Lung (tissue), 12 donors: ENCODE measurements around the gene TMEM184B. TPM values are rescaled to one million over a fixed set of nuclear protein-coding genes. Genes with fewer than 3 reads are reported as not detected.
A peak's percentile ranks its signal among the peaks of the same experiment; 100 is the strongest.

Experiments used
- ATAC-seq: fragments of 200-7000 bp; cut with Tn5 transposase; one replicate; pipeline ENCODE4 v1.9.1; 2020; ENCODE audit warnings: moderate number of reproducible peaks; ENCODE audit not compliant: insufficient read depth, low FRiP score
- DNase-seq, 3 donors: peaks; one replicate each; pipeline ENCODE4 v3.0.0-alpha.2; 2013 to 2017
- H3K27ac ChIP-seq, 2 donors: one replicate each; pipeline ENCODE4 v1.5.1; 2013; ENCODE audit warnings: mild to moderate bottlenecking in 2 of 2, moderate library complexity in 2 of 2, control low read depth in 1 of 2, inconsistent platforms in 1 of 2, low read depth in 1 of 2, low read length in 1 of 2
- H3K27me3 ChIP-seq, 3 donors: one replicate each; pipeline ENCODE4 v1.5.1; 2013; ENCODE audit warnings: low read length in 2 of 3; ENCODE audit not compliant: control insufficient read depth in 3 of 3, insufficient read depth in 3 of 3
- H3K36me3 ChIP-seq, 4 donors: one replicate each; pipeline ENCODE4 v1.5.1; 2013; ENCODE audit warnings: low read length in 4 of 4, mild to moderate bottlenecking in 1 of 4, moderate library complexity in 1 of 4; ENCODE audit not compliant: control insufficient read depth in 4 of 4, insufficient read depth in 4 of 4
- H3K4me1 ChIP-seq, 5 donors: one replicate each; pipeline ENCODE4 v1.5.1; 2013; ENCODE audit warnings: low read length in 5 of 5, mild to moderate bottlenecking in 2 of 5, moderate library complexity in 1 of 5; ENCODE audit not compliant: control insufficient read depth in 5 of 5, insufficient read depth in 5 of 5
- H3K4me3 ChIP-seq: one replicate; pipeline ENCODE4 v1.5.1; 2013; ENCODE audit warnings: mild to moderate bottlenecking, control low read depth, moderate library complexity
- H3K9ac ChIP-seq, 2 donors: one replicate each; pipeline ENCODE4 v1.5.1; 2013; ENCODE audit warnings: low read length in 2 of 2, control low read depth in 1 of 2; ENCODE audit not compliant: insufficient read depth in 1 of 2
- H3K9me3 ChIP-seq, 4 donors: one replicate each; pipeline ENCODE4 v1.5.1; 2013; ENCODE audit warnings: low read length in 3 of 4, mild to moderate bottlenecking in 1 of 4, moderate library complexity in 1 of 4; ENCODE audit not compliant: control insufficient read depth in 4 of 4, insufficient read depth in 3 of 4
- CTCF ChIP-seq: IDR thresholded peaks from 2 replicates; pipeline ENCODE4 v1.5.1; 2012; ENCODE audit warnings: mild to moderate bottlenecking; ENCODE audit errors: control extremely low read depth, extremely low read depth
- WGBS, 2 donors: extraction: QIAGEN DNeasy Blood & Tissue Kit; methylation state at CpG; one replicate each; pipeline ENCODE4 v1.1.7; 2013; 5-methylcytosine and 5-hydroxymethylcytosine counted together
- polyA plus RNA-seq, 2 donors: library from polyadenylated mRNA; stranded (reverse); fragments of 200-250 nt; gene quantifications; one replicate each; pipeline ENCODE4 v1.2.1, GENCODE V29; 2013
- total RNA-seq, 2 donors: library from RNA; depleted of rRNA in 1 of 2; stranded (reverse); fragments of >200 nt in 1 of 2; gene quantifications; one replicate each; pipeline ENCODE4 v1.2.1, GENCODE V29; 2014 to 2021
- donor health status: control.
- donor health status: control.
- donor health status: Bipolar disorder and iron deficiency.
- donor health status: healthy.
- donor health status: DM: yes; HTN: yes; CAD: no.

Gene TMEM184B
- total and polyA plus RNA-seq, 4 donors = 26.3 to 82.4 (median 39.9) TPM

GRCh38 chr22:38303974-38304373 lies 31.2 kb upstream of the TMEM184B start:
- Histone ChIP-seq H3K36me3 (peaks cover 9 to 43% (median 36%) of the 10 kb centered on the region in 4 donors), H3K4me1 (peaks cover 8 to 22% (median 11%) of the 10 kb centered on the region in 5 donors), H3K27me3 (no peaks in the 10 kb centered on the region), H3K4me3 (no peak overlapping the region), H3K9me3 (no peaks in the 10 kb centered on the region), H3K27ac (peak overlapping the region; percentile 12 to 19), H3K9ac (no peak overlapping the region)
- no peak for TF ChIP-seq CTCF
- ATAC-seq = no peak
- 78 to 79% methylated on average over 5 of the region's 5 CpGs for WGBS, 2 donors
- no peak for DNase-seq

GRCh38 chr22:38302906-38303305 lies 30.1 kb upstream of the TMEM184B start:
- DNase-seq (no peak), ATAC-seq (no peak)
- peaks cover 10 to 49% (median 39%) of the 10 kb centered on the region in 4 donors for H3K36me3 ChIP-seq
- peaks cover 8 to 16% (median 11%) of the 10 kb centered on the region in 5 donors for H3K4me1 ChIP-seq
- H3K9me3 ChIP-seq = no peaks in the 10 kb centered on the region
- H3K4me3 ChIP-seq = no peak overlapping the region
- H3K9ac ChIP-seq = no peak overlapping the region
- H3K27ac ChIP-seq = no peak overlapping the region
- no peak for TF ChIP-seq CTCF
- WGBS, 2 donors = 94 to 96% methylated on average over 19 of the region's 19 CpGs
- no peaks in the 10 kb centered on the region for H3K27me3 ChIP-seq

GRCh38 chr22:38300946-38301345 lies 28.1 kb upstream of the TMEM184B start:
- DNase-seq = no peak
- peaks cover 12 to 66% (median 55%) of the 10 kb centered on the region in 4 donors for H3K36me3 ChIP-seq
- no peak overlapping the region for H3K27ac ChIP-seq
- 91 to 92% methylated on average over 3 of the region's 3 CpGs for WGBS, 2 donors
- no peak overlapping the region for H3K4me3 ChIP-seq
- H3K27me3 ChIP-seq = no peaks in the 10 kb centered on the region
- no peaks in the 10 kb centered on the region for H3K9me3 ChIP-seq
- peaks cover 7 to 16% (median 10%) of the 10 kb centered on the region in 5 donors for H3K4me1 ChIP-seq
- no peak for TF ChIP-seq CTCF
- no peak overlapping the region for H3K9ac ChIP-seq
- no peak for ATAC-seq

GRCh38 chr22:38300197-38300945 lies 27.6 kb upstream of the TMEM184B start:
- Histone ChIP-seq H3K9ac (no peak overlapping the region), H3K4me1 (peaks cover under 1 to 13% (median 4%) of the 10 kb centered on the region in 5 donors), H3K27me3 (no peaks in the 10 kb centered on the region), H3K36me3 (peaks cover 14 to 71% (median 57%) of the 10 kb centered on the region in 4 donors), H3K4me3 (no peak overlapping the region), H3K27ac (no peak overlapping the region), H3K9me3 (no peaks in the 10 kb centered on the region)
- WGBS, 2 donors = 89 to 93% methylated on average over 26 of the region's 26 CpGs
- DNase-seq (no peak), ATAC-seq (no peak)
- no peak for TF ChIP-seq CTCF
